K562 (cell line): ENCODE data around the gene ASB13. TPM values are rescaled to one million over a fixed set of nuclear protein-coding genes. Genes with fewer than 3 reads are reported as not detected.

Experiments
- ATAC-seq: fragments of 200-7000 bp; cut with Tn5 transposase; 3 replicates; pipeline ENCODE4 v1.9.1; 2020; ENCODE audit warnings: moderate library complexity
- BruUV-seq: library from RNA; stranded (reverse); fragments of 400-500 nt; replicated peaks from 2 replicates; lab custom pipeline; 2021; lab: Mats Ljungman, UMichigan
- CTCF ChIA-PET: fragments of 300-600 bp; formaldehyde crosslinking; extraction: SDS; loops from one replicate; lab custom pipeline; 2021; ENCODE audit warnings: low intra/inter-chr PET ratio; lab: Yijun Ruan, JAX
- POLR2A ChIA-PET: fragments of 300-600, 350-650 bp; sonication (Branson Sonifier 250); formaldehyde crosslinking; extraction: SDS; loops from one replicate; lab custom pipeline; 2021; ENCODE audit warnings: antibody characterized with exemption, inconsistent platforms; lab: Yijun Ruan, JAX
- DNase-seq, 4 experiments: peaks; one replicate each; pipeline versions ENCODE4 v3.0.0 to v3.0.0-alpha.2; 2011 to 2018; ENCODE audit warnings: low spot score in 3 of 4, mixed read lengths in 3 of 4; ENCODE audit errors: extremely low read depth in 1 of 4
- FAIRE-seq: peaks from 2 replicates; lab custom pipeline; 2011; peaks lifted over from hg19 to GRCh38; lab: Jason Lieb, UNC
- H2AFZ ChIP-seq: 2 replicates; pipeline ENCODE4 v1.6.0; 2011; ENCODE audit warnings: low read depth, low read length, control low read depth, inconsistent platforms
- H3K27ac ChIP-seq: fragments of 200-600 bp; 3 replicates; pipeline ENCODE4 v1.8.0; 2011; ENCODE audit warnings: low read depth, mild to moderate bottlenecking, control low read depth, inconsistent platforms, low read length, moderate library complexity, mixed read lengths; ENCODE audit errors: extremely low read depth
- H3K27me3 ChIP-seq, 2 experiments: fragments of 300-600 bp in 1 of 2; 2 replicates in 1 of 2; 3 replicates in 1 of 2; pipeline versions ENCODE4 v1.6.0 to v1.8.0; 2011; ENCODE audit warnings: inconsistent platforms in 2 of 2, low read length in 2 of 2, mild to moderate bottlenecking in 1 of 2, mixed read lengths in 1 of 2, moderate library complexity in 1 of 2; ENCODE audit not compliant: control insufficient read depth in 2 of 2, insufficient read depth in 2 of 2
- H3K36me3 ChIP-seq: fragments of 300-600 bp; 3 replicates; pipeline ENCODE4 v1.8.0; 2011; ENCODE audit warnings: mild to moderate bottlenecking, low read length, inconsistent platforms; ENCODE audit not compliant: control insufficient read depth, insufficient read depth
- H3K4me1 ChIP-seq, 2 experiments: fragments of 200-600 bp in 1 of 2; replicated peaks in 1 of 2; 2 replicates in 1 of 2; 3 replicates in 1 of 2; pipeline versions ENCODE4 v1.5.1 to v1.8.0; 2011; ENCODE audit warnings: inconsistent platforms in 2 of 2, low read length in 2 of 2, mild to moderate bottlenecking in 1 of 2, mixed read lengths in 1 of 2, moderate library complexity in 1 of 2; ENCODE audit not compliant: control insufficient read depth in 2 of 2, insufficient read depth in 2 of 2
- H3K4me2 ChIP-seq: 2 replicates; pipeline ENCODE4 v1.6.1; 2011; ENCODE audit warnings: low read length, control low read depth, inconsistent platforms, mixed read lengths; ENCODE audit not compliant: insufficient read depth
- H3K4me3 ChIP-seq: fragments of 200-600 bp; sonication (generic), shearing (Covaris generic); 2 replicates; pipeline ENCODE4 v1.5.1; 2016; ENCODE audit warnings: control low read depth, inconsistent platforms
- H3K79me2 ChIP-seq: fragments of 200-600 bp; 3 replicates; pipeline ENCODE4 v1.8.0; 2011; ENCODE audit warnings: low read length, inconsistent platforms; ENCODE audit not compliant: control insufficient read depth, insufficient read depth
- H3K9ac ChIP-seq, 2 experiments: 2 replicates each; pipeline versions ENCODE4 v1.6.0 to v1.6.1; 2011; ENCODE audit warnings: low read depth in 2 of 2, low read length in 2 of 2, control low read depth in 1 of 2, inconsistent platforms in 1 of 2, mild to moderate bottlenecking in 1 of 2, mixed read lengths in 1 of 2; ENCODE audit not compliant: insufficient read depth in 1 of 2
- H3K9me1 ChIP-seq: one replicate; pipeline ENCODE4 v1.6.0; 2011; ENCODE audit warnings: inconsistent platforms, mild to moderate bottlenecking, low read length, moderate library complexity; ENCODE audit not compliant: control insufficient read depth, insufficient read depth
- H3K9me3 ChIP-seq: replicated peaks from 2 replicates; pipeline ENCODE4 v1.5.1; 2011; ENCODE audit warnings: low read depth, low read length, inconsistent platforms; ENCODE audit not compliant: control insufficient read depth, insufficient read depth
- H4K20me1 ChIP-seq: replicated peaks from 2 replicates; pipeline ENCODE4 v1.6.1; 2011; ENCODE audit warnings: low read length, inconsistent platforms, mixed read lengths; ENCODE audit not compliant: control insufficient read depth, insufficient read depth
- BCLAF1 ChIP-seq, 2 experiments: fragments of 450-650 bp in 1 of 2; IDR thresholded peaks; 2 replicates each; pipeline ENCODE4 v1.6.1; 2011 to 2017; ENCODE audit warnings: low read depth in 2 of 2, antibody characterized with exemption in 1 of 2, borderline replicate concordance in 1 of 2, low read length in 1 of 2, mild to moderate bottlenecking in 1 of 2, mixed read lengths in 1 of 2; ENCODE audit not compliant: control insufficient read depth in 1 of 2
- C11orf30 ChIP-seq: fragments of 450-650 bp; IDR thresholded peaks from 2 replicates; pipeline ENCODE4 v1.6.1; 2016; ENCODE audit warnings: low read depth, mild to moderate bottlenecking
- LARP7 ChIP-seq: fragments of 450-650 bp; IDR thresholded peaks from 2 replicates; pipeline ENCODE4 v1.6.1; 2016
- MAFF ChIP-seq: IDR thresholded peaks from 2 replicates; pipeline ENCODE4 v1.6.1; 2012; ENCODE audit warnings: low read length, improper control_type of control experiment
- MAFG ChIP-seq: fragments of 450-650 bp; conservative IDR thresholded peaks from 2 replicates; pipeline ENCODE4 v1.6.1; 2016; ENCODE audit warnings: missing genetic modification characterization, missing compliant biosample characterization
- MAFK ChIP-seq: IDR thresholded peaks from 2 replicates; pipeline ENCODE4 v1.6.1; 2011; ENCODE audit warnings: low read length, improper control_type of control experiment
- MEIS2 ChIP-seq: fragments of 450-650 bp; IDR thresholded peaks from 2 replicates; pipeline ENCODE4 v1.6.1; 2014; ENCODE audit warnings: mild to moderate bottlenecking; ENCODE audit not compliant: partially characterized antibody
- SRSF1 ChIP-seq: fragments of 200-400 bp; formaldehyde crosslinking; IDR thresholded peaks from 2 replicates; pipeline ENCODE4 v1.6.1; 2017; ENCODE audit warnings: mild to moderate bottlenecking, low read depth, low read length, moderate library complexity
- ZNF316 ChIP-seq: fragments of 450-650 bp; IDR thresholded peaks from 2 replicates; pipeline ENCODE4 v1.6.1; 2016
- WGBS: fragments of 100-300 bp; shearing (Covaris generic); methylation state at CpG from one replicate; pipeline ENCODE4 v1.1.6; 2016; ENCODE audit warnings: low coverage, mixed read lengths; ENCODE audit not compliant: insufficient coverage; ENCODE audit errors: missing lambda C conversion rate; 5-methylcytosine and 5-hydroxymethylcytosine counted together
- in situ Hi-C: fragments of 300-500 bp; cut with MboI; formaldehyde crosslinking; loops from 4 replicates; pipeline ENCODE4 v1.15.0; 2018; ENCODE audit warnings: inconsistent platforms, mixed read lengths
- intact Hi-C: fragments of 100-400 bp; cut with micrococcal nuclease; formaldehyde crosslinking; loops from 2 replicates; pipeline ENCODE4 v1.14.2; 2022
- polyA plus RNA-seq, 8 experiments: library from polyadenylated mRNA; depleted of rRNA in 4 of 8; stranded (reverse) in 5 of 8; unstranded in 3 of 8; fragments of >200 nt; fragmentation: Nextera tagmentation in 2 of 8; fragmentation: Illumina TruSeq in 1 of 8; extraction: Ambion mirVana in 2 of 8; extraction: Trizol in 1 of 8; gene quantifications; 2 replicates each; pipeline versions ENCODE4 v1.2.1 to v1.2.3, GENCODE V29; 2011 to 2014; ENCODE audit warnings: inconsistent platforms in 1 of 8, missing spikeins in 1 of 8
- total RNA-seq, 7 experiments: library from RNA; depleted of rRNA in 6 of 7; stranded (reverse); fragments of >200 nt in 6 of 7; fragmentation: Illumina TruSeq in 2 of 7; extraction: Trizol in 2 of 7; gene quantifications; 2 replicates each; pipeline versions ENCODE4 v1.2.1 to v1.2.3, GENCODE V29; 2011 to 2021; ENCODE audit warnings: low replicate concordance in 1 of 7

The ASB13 gene
- total and polyA plus RNA-seq, 9 of the 15 experiments (the other 6 are each of a cell fraction or from before 2014, with no cell fraction given), result 5.2 to 28.8 (median 16.9) TPM

DNA sequence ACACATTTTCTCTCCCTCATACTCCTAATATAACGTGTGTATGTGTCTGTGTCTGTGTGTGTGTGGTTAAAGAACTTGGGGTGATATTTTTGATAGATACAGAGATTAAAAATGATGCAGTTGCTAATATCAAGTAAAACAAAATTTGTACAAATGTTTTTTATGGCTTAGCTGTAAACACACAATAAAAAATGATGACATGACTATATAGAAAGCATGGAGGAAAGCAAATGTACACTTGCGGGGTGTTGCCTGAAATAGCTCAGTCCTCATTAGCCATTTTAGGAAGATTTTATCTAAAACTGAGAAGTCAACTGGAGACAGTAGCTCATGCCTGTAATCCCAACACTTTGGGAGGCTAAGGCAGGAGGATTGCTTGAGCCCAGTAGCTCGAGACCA, 12.6 kb upstream of the ASB13 start:
- Histone ChIP-seq H3K4me3 (no peak overlapping the region), H2AFZ (peak overlapping the region; percentile 66), H3K27me3 (no peaks in the 10 kb centered on the region), H3K9me3 (peaks cover 7% of the 10 kb centered on the region), H3K4me2 (no peak overlapping the region), H3K36me3 (no peaks in the 10 kb centered on the region), H3K9me1 (no peaks in the 10 kb centered on the region), H3K27ac (no peak overlapping the region), H3K9ac (no peak overlapping the region)
- FAIRE-seq (no peak), DNase-seq (no peak), ATAC-seq (no peak)
- ChIA-PET CTCF (no interaction called here), POLR2A (interaction anchor here (0.7 to 1.2 kb wide), 2 partner anchors 9 to 16 kb away, joined by 3 read pairs; no protein-coding TSS in a partner anchor)
- 26% methylated on average over 3 of the region's 3 CpGs for WGBS
- no TSS peak for BruUV-seq
- in situ Hi-C loops, result no loop called here
- intact Hi-C loops, result no loop called here
- TF ChIP-seq LARP7, result no peak
- no peak for TF ChIP-seq BCLAF1 (IDR thresholded peaks at IDR 0.05; ENCODE audit: borderline replicate concordance in 1 of 2, control insufficient read depth in 1 of 2, low read depth in 2 of 2, low read length in 1 of 2)
- TF ChIP-seq ZNF316, result peak; percentile 84
- TF ChIP-seq C11orf30, result peak; percentile 77
- TF ChIP-seq MEIS2, result no peak
- TF ChIP-seq MAFG (tag), result peak; percentile 59
- TF ChIP-seq MAFK, result 0 out of 2 replicates have a peak, but pooled peaks have one; percentile 24
- TF ChIP-seq SRSF1, result no peak
- peak; percentile 23; the same call in 1 of the 2 replicates for TF ChIP-seq MAFF
- TF ChIP-seq, all 486 proteins: peak for 5
- Histone ChIP-seq H3K79me2 (no peaks in the 10 kb centered on the region), H3K4me1 (peaks cover 3 to 19% of the 10 kb centered on the region in 2 experiments; a peak in 3 of 5 replicates), H4K20me1 (no peaks in the 10 kb centered on the region)
